ENCODE measurements around the gene ACVR1B.
A peak's percentile ranks its signal among the peaks of the same experiment; 100 is the strongest.

The ACVR1B gene

GRCh38 chr12:51972422-51972812, 20.9 kb downstream of the ACVR1B start:
- H3K27ac ChIP-seq (ENCODE audit: poor library complexity, severe bottlenecking) = peak overlapping the region; percentile 78
- peaks cover 15% of the 10 kb centered on the region for H3K36me3 ChIP-seq (ENCODE audit: low read depth)
- ATAC-seq (ENCODE audit: low read depth) = no peak
- H3K4me3 ChIP-seq (ENCODE audit: severe bottlenecking) = no peak overlapping the region
- H3K4me1 ChIP-seq (ENCODE audit: insufficient read depth, poor library complexity, severe bottlenecking) = peaks cover 35% of the 10 kb centered on the region
- no peaks in the 10 kb centered on the region for H3K9me3 ChIP-seq (ENCODE audit: severe bottlenecking)
- H3K27me3 ChIP-seq (ENCODE audit: insufficient read depth, poor library complexity, severe bottlenecking) = no peaks in the 10 kb centered on the region
- no peak for TF ChIP-seq CTCF (IDR thresholded peaks at IDR 0.05; ENCODE audit: poor library complexity, severe bottlenecking)
- DNase-seq (ENCODE audit: low spot score) = no peak

DNA sequence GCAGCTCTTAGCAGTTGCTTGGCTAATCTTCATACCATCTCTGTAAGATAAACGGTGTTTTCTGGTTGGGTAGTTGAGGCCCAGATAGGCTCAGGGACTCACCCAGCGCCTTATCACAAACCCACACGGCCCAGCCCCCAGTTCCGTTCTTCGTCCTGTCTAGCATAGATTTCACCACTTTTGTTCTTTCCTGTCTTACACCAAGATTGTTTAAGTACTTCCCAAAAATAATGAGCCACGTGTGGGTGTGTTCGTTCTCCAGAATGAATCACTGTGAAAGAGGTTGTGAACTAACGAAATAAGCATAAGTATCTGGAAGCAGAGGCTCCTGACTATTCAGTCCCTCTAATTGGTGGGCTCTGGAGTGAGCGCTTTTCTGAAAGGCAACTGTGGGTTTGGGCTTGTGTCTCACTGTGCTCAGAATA, 21.4 kb downstream of the ACVR1B start:
- peaks cover 35% of the 10 kb centered on the region for H3K4me1 ChIP-seq (ENCODE audit: insufficient read depth, poor library complexity, severe bottlenecking)
- DNase-seq (ENCODE audit: low spot score) (no peak), ATAC-seq (ENCODE audit: low read depth) (peak; percentile 47)
- peak overlapping the region; percentile 78 for H3K27ac ChIP-seq (ENCODE audit: poor library complexity, severe bottlenecking)
- peaks cover 18% of the 10 kb centered on the region for H3K36me3 ChIP-seq (ENCODE audit: low read depth)
- no peaks in the 10 kb centered on the region for H3K9me3 ChIP-seq (ENCODE audit: severe bottlenecking)
- H3K4me3 ChIP-seq (ENCODE audit: severe bottlenecking) = no peak overlapping the region
- TF ChIP-seq CTCF (IDR thresholded peaks at IDR 0.05; ENCODE audit: poor library complexity, severe bottlenecking) = no peak
- no peaks in the 10 kb centered on the region for H3K27me3 ChIP-seq (ENCODE audit: insufficient read depth, poor library complexity, severe bottlenecking)

- peaks cover 23% of the 10 kb centered on the region for H3K36me3 ChIP-seq (ENCODE audit: low read depth)
- no peak overlapping the region for H3K4me3 ChIP-seq (ENCODE audit: severe bottlenecking)
- ATAC-seq (ENCODE audit: low read depth) = no peak
- no peaks in the 10 kb centered on the region for H3K9me3 ChIP-seq (ENCODE audit: severe bottlenecking)
- no peaks in the 10 kb centered on the region for H3K27me3 ChIP-seq (ENCODE audit: insufficient read depth, poor library complexity, severe bottlenecking)
- H3K27ac ChIP-seq (ENCODE audit: poor library complexity, severe bottlenecking) = no peak overlapping the region
- DNase-seq (ENCODE audit: low spot score) = no peak
- no peak for TF ChIP-seq CTCF (IDR thresholded peaks at IDR 0.05; ENCODE audit: poor library complexity, severe bottlenecking)
- H3K4me1 ChIP-seq (ENCODE audit: insufficient read depth, poor library complexity, severe bottlenecking) = peaks cover 35% of the 10 kb centered on the region
These were observed 22.1 kb downstream of the ACVR1B start for GRCh38 chr12:51973560-51973959.

DNA sequence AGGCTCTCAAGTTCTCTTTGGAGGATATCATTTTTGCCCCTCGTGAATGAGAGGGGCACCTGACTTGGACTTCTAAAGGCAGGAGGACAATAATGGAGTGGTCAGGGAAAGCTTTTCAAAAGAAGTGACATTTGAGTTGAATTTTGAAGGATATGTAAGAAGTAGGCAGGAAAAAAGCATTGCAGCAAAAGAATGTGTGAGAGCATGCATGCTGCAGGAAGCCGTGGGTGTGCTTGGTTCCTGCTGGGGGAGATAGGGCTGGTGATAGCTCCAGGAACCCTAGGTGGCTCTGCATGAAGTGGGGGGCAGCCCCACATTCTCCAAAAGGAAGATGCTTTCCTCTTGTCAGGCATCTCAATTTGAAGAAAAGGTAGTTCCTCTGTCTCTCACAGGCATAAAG, 23.1 kb downstream of the ACVR1B start:
- H3K27ac ChIP-seq (ENCODE audit: poor library complexity, severe bottlenecking) = no peak overlapping the region
- H3K4me1 ChIP-seq (ENCODE audit: insufficient read depth, poor library complexity, severe bottlenecking) = peaks cover 35% of the 10 kb centered on the region
- ATAC-seq (ENCODE audit: low read depth) = no peak
- no peak overlapping the region for H3K4me3 ChIP-seq (ENCODE audit: severe bottlenecking)
- no peak for TF ChIP-seq CTCF (IDR thresholded peaks at IDR 0.05; ENCODE audit: poor library complexity, severe bottlenecking)
- H3K27me3 ChIP-seq (ENCODE audit: insufficient read depth, poor library complexity, severe bottlenecking) = no peaks in the 10 kb centered on the region
- H3K36me3 ChIP-seq (ENCODE audit: low read depth) = peaks cover 23% of the 10 kb centered on the region
- DNase-seq (ENCODE audit: low spot score) = no peak
- H3K9me3 ChIP-seq (ENCODE audit: severe bottlenecking) = no peaks in the 10 kb centered on the region

- ATAC-seq (ENCODE audit: low read depth) (no peak), DNase-seq (ENCODE audit: low spot score) (no peak)
- no peaks in the 10 kb centered on the region for H3K27me3 ChIP-seq (ENCODE audit: insufficient read depth, poor library complexity, severe bottlenecking)
- H3K27ac ChIP-seq (ENCODE audit: poor library complexity, severe bottlenecking) = no peak overlapping the region
- no peak overlapping the region for H3K4me3 ChIP-seq (ENCODE audit: severe bottlenecking)
- H3K9me3 ChIP-seq (ENCODE audit: severe bottlenecking) = no peaks in the 10 kb centered on the region
- peaks cover 33% of the 10 kb centered on the region for H3K4me1 ChIP-seq (ENCODE audit: insufficient read depth, poor library complexity, severe bottlenecking)
- peaks cover 23% of the 10 kb centered on the region for H3K36me3 ChIP-seq (ENCODE audit: low read depth)
- TF ChIP-seq CTCF (IDR thresholded peaks at IDR 0.05; ENCODE audit: poor library complexity, severe bottlenecking) = no peak
These were observed 23.7 kb downstream of the ACVR1B start for GRCh38 chr12:51975196-51975595.
